ENCODE data around the gene NDUFB10. TPM values are rescaled to one million over a fixed set of nuclear protein-coding genes. Genes with fewer than 3 reads are reported as not detected.

NDUFB10 gene
- total and polyA plus RNA-seq, 9 donors, result 81.5 to 176 (median 106) TPM

GRCh38 chr16:2009791-2010510 lies 50.6 kb downstream of the NDUFB10 start, which contains the start of gene ZNF598:
Gene ZNF598, minus strand, starts transcription at chr16:2009821.
- intact Hi-C loops (cut with DNase I), result no loop called here

More at GRCh38 chr16:2009791-2010510, 50.6 kb downstream of the NDUFB10 start, which contains the start of gene ZNF598:
- WGBS, 3 donors, result 1 to 2% (median 2%) methylated on average over 27 to 52 of the region's 52 CpGs
- Histone ChIP-seq H3K36me3 (no peaks in the 10 kb centered on the region), H3K27me3 (no peaks in the 10 kb centered on the region), H3K27ac (peak within 1 kb of the TSS; percentile 0 to 69), H3K9me3 (no peaks in the 10 kb centered on the region), H3K4me1 (ENCODE audit: insufficient read depth) (peaks cover 21% of the 10 kb centered on the region), H3K4me3 (peak within 1 kb of the TSS; percentile 68)
- TF ChIP-seq CTCF (IDR thresholded peaks at IDR 0.05) (peak in 1 of 3 donors; percentile 23), POLR2A (IDR thresholded peaks at IDR 0.05) (peak; percentile 81), EP300 (IDR thresholded peaks at IDR 0.05) (no peak)
- DNase-seq, result peak; percentile 79 to 90 (median 85)

Small RNA genes within 50 kb of the gene (small RNA-seq; reads per million reads assigned to genes)
- gene AC005363.2 (not detected), gene SNORA10 (not detected), gene SNORA64 (not detected)

Other genes starting within 250 kb of the NDUFB10 start
- 100 to 1,000 TPM in 1 of 7 donors, 10 to 100 TPM in 6; 68.6 to 129 (median 86.8) TPM for gene NME3, start 188.0 kb upstream of the NDUFB10 start, total RNA-seq
- gene NME3, start 188.0 kb upstream of the NDUFB10 start, polyA plus RNA-seq, result 100 to 1,000 TPM in 1 of 2 donors, not detected in 1; 128 TPM
- 10 to 100 TPM in 6 of 7 donors, 1 to 10 TPM in 1; 6.2 to 19.2 (median 16.1) TPM for gene EME2, start 186.7 kb upstream of the NDUFB10 start, total RNA-seq
- 1 to 10 TPM in 1 of 2 donors, under 1 TPM in 1; 0.83 to 4.6 TPM for gene EME2, start 186.7 kb upstream of the NDUFB10 start, polyA plus RNA-seq
- 10 to 100 TPM; 47.5 to 79.4 (median 53.6) TPM for gene MRPS34, start 186.4 kb upstream of the NDUFB10 start, total RNA-seq
- 10 to 100 TPM; 31.8 to 61.4 TPM for gene MRPS34, start 186.4 kb upstream of the NDUFB10 start, polyA plus RNA-seq
- gene SPSB3, start 177.0 kb upstream of the NDUFB10 start, total RNA-seq, result 10 to 100 TPM; 34.9 to 98.5 (median 57.6) TPM
- 100 to 1,000 TPM in 1 of 2 donors, 1 to 10 TPM in 1; 2.4 to 138 TPM for gene SPSB3, start 177.0 kb upstream of the NDUFB10 start, polyA plus RNA-seq
- gene NUBP2, start 176.6 kb upstream of the NDUFB10 start, total RNA-seq, result 10 to 100 TPM; 42.8 to 72.0 (median 52.3) TPM
- 10 to 100 TPM in 1 of 2 donors, under 1 TPM in 1; 0.50 to 76.5 TPM for gene NUBP2, start 176.6 kb upstream of the NDUFB10 start, polyA plus RNA-seq
- 1 to 10 TPM in 2 of 7 donors, under 1 TPM in 5; 0.20 to 1.8 (median 0.47) TPM for gene IGFALS, start 165.8 kb upstream of the NDUFB10 start, total RNA-seq
- gene IGFALS, start 165.8 kb upstream of the NDUFB10 start, polyA plus RNA-seq, result under 1 TPM in 1 of 2 donors, not detected in 1; 0.63 TPM
- 10 to 100 TPM; 22.8 to 70.2 (median 37.0) TPM for gene HAGH, start 132.7 kb upstream of the NDUFB10 start, total RNA-seq
- gene HAGH, start 132.7 kb upstream of the NDUFB10 start, polyA plus RNA-seq, result 10 to 100 TPM in 1 of 2 donors, 1 to 10 TPM in 1; 7.7 to 38.2 TPM
- 10 to 100 TPM; 11.0 to 22.1 (median 16.8) TPM for gene FAHD1, start 132.3 kb upstream of the NDUFB10 start, total RNA-seq
- 10 to 100 TPM; 11.0 to 14.0 TPM for gene FAHD1, start 132.3 kb upstream of the NDUFB10 start, polyA plus RNA-seq
- gene MEIOB, start 87.4 kb upstream of the NDUFB10 start, total RNA-seq, result under 1 TPM in 2 of 7 donors, not detected in 5; 0.23 to 0.24 TPM
- gene MEIOB, start 87.4 kb upstream of the NDUFB10 start, polyA plus RNA-seq, result under 1 TPM; 0.24 to 0.27 TPM
- 1 to 10 TPM in 1 of 7 donors, under 1 TPM in 1, not detected in 5; 0.69 to 1.8 TPM for gene HS3ST6, start 41.1 kb upstream of the NDUFB10 start, total RNA-seq
- not detected for gene HS3ST6, start 41.1 kb upstream of the NDUFB10 start, polyA plus RNA-seq
- 10 to 100 TPM; 12.2 to 27.5 (median 21.9) TPM for gene MSRB1, start 16.3 kb upstream of the NDUFB10 start, total RNA-seq
- gene MSRB1, start 16.3 kb upstream of the NDUFB10 start, polyA plus RNA-seq, result 10 to 100 TPM in 1 of 2 donors, 1 to 10 TPM in 1; 6.7 to 31.1 TPM
- gene RPL3L, start 4.8 kb upstream of the NDUFB10 start, total RNA-seq, result not detected
- gene RPL3L, start 4.8 kb upstream of the NDUFB10 start, polyA plus RNA-seq, result not detected
- 1,000 to 10,000 TPM; 2,694 to 4,021 (median 3,788) TPM for gene RPS2, start 5.3 kb downstream of the NDUFB10 start, total RNA-seq
- 1,000 to 10,000 TPM; 1,606 to 4,743 TPM for gene RPS2, start 5.3 kb downstream of the NDUFB10 start, polyA plus RNA-seq
- under 1 TPM in 1 of 7 donors, not detected in 6; 0.32 TPM for gene RNF151, start 7.3 kb downstream of the NDUFB10 start, total RNA-seq
- not detected for gene RNF151, start 7.3 kb downstream of the NDUFB10 start, polyA plus RNA-seq
- 10 to 100 TPM; 28.9 to 48.0 (median 31.0) TPM for gene TBL3, start 12.5 kb downstream of the NDUFB10 start, total RNA-seq
- gene TBL3, start 12.5 kb downstream of the NDUFB10 start, polyA plus RNA-seq, result 10 to 100 TPM in 1 of 2 donors, 1 to 10 TPM in 1; 2.1 to 40.6 TPM
- 1 to 10 TPM in 1 of 7 donors, under 1 TPM in 3, not detected in 3; 0.36 to 1.3 (median 0.66) TPM for gene NOXO1, start 21.9 kb downstream of the NDUFB10 start, total RNA-seq
- gene NOXO1, start 21.9 kb downstream of the NDUFB10 start, polyA plus RNA-seq, result under 1 TPM in 1 of 2 donors, not detected in 1; 0.48 TPM
- gene GFER, start 24.7 kb downstream of the NDUFB10 start, total RNA-seq, result 10 to 100 TPM; 10.6 to 18.5 (median 14.0) TPM
- 10 to 100 TPM in 1 of 2 donors, 1 to 10 TPM in 1; 6.1 to 16.8 TPM for gene GFER, start 24.7 kb downstream of the NDUFB10 start, polyA plus RNA-seq
- 1 to 10 TPM in 4 of 7 donors, under 1 TPM in 3; 0.50 to 4.0 (median 1.1) TPM for gene SYNGR3, start 30.4 kb downstream of the NDUFB10 start, total RNA-seq
- gene SYNGR3, start 30.4 kb downstream of the NDUFB10 start, polyA plus RNA-seq, result under 1 TPM; 0.42 to 0.75 TPM
- 10 to 100 TPM; 25.8 to 44.5 (median 30.3) TPM for gene ZNF598, start 50.3 kb downstream of the NDUFB10 start, total RNA-seq
- gene ZNF598, start 50.3 kb downstream of the NDUFB10 start, polyA plus RNA-seq, result 10 to 100 TPM in 1 of 2 donors, under 1 TPM in 1; 0.95 to 26.7 TPM
- 1 to 10 TPM in 1 of 7 donors, under 1 TPM in 2, not detected in 4; 0.46 to 1.1 (median 0.78) TPM for gene NPW, start 60.2 kb downstream of the NDUFB10 start, total RNA-seq
- gene NPW, start 60.2 kb downstream of the NDUFB10 start, polyA plus RNA-seq, result under 1 TPM in 1 of 2 donors, not detected in 1; 0.17 TPM
- 100 to 1,000 TPM in 1 of 7 donors, 10 to 100 TPM in 6; 25.0 to 118 (median 78.7) TPM for gene NHERF2, start 67.4 kb downstream of the NDUFB10 start, total RNA-seq
- 100 to 1,000 TPM in 1 of 2 donors, 1 to 10 TPM in 1; 6.3 to 101 TPM for gene NHERF2, start 67.4 kb downstream of the NDUFB10 start, polyA plus RNA-seq
- gene NTHL1, start 88.3 kb downstream of the NDUFB10 start, total RNA-seq, result 10 to 100 TPM; 17.1 to 38.1 (median 23.9) TPM
- 10 to 100 TPM in 1 of 2 donors, 1 to 10 TPM in 1; 1.9 to 27.3 TPM for gene NTHL1, start 88.3 kb downstream of the NDUFB10 start, polyA plus RNA-seq
- gene TSC2, start 88.4 kb downstream of the NDUFB10 start, total RNA-seq, result 100 to 1,000 TPM in 4 of 7 donors, 10 to 100 TPM in 3; 47.0 to 150 (median 131) TPM
- gene TSC2, start 88.4 kb downstream of the NDUFB10 start, polyA plus RNA-seq, result 10 to 100 TPM; 51.7 to 72.1 TPM
- 100 to 1,000 TPM in 6 of 7 donors, 10 to 100 TPM in 1; 78.8 to 203 (median 145) TPM for gene PKD1, start 176.4 kb downstream of the NDUFB10 start, total RNA-seq
- gene PKD1, start 176.4 kb downstream of the NDUFB10 start, polyA plus RNA-seq, result 100 to 1,000 TPM in 1 of 2 donors, 1 to 10 TPM in 1; 8.7 to 113 TPM
- under 1 TPM in 2 of 7 donors, not detected in 5; 0.12 to 0.80 TPM for gene RAB26, start 189.1 kb downstream of the NDUFB10 start, total RNA-seq
- under 1 TPM; 0.19 to 0.50 TPM for gene RAB26, start 189.1 kb downstream of the NDUFB10 start, polyA plus RNA-seq
- 10 to 100 TPM; 20.5 to 68.0 (median 48.0) TPM for gene TRAF7, start 196.2 kb downstream of the NDUFB10 start, total RNA-seq
- gene TRAF7, start 196.2 kb downstream of the NDUFB10 start, polyA plus RNA-seq, result 10 to 100 TPM; 13.3 to 26.3 TPM
- 1 to 10 TPM in 1 of 7 donors, under 1 TPM in 6; 0.10 to 2.4 (median 0.60) TPM for gene CASKIN1, start 237.1 kb downstream of the NDUFB10 start, total RNA-seq
- gene CASKIN1, start 237.1 kb downstream of the NDUFB10 start, polyA plus RNA-seq, result under 1 TPM in 1 of 2 donors, not detected in 1; 0.52 TPM
- gene MLST8, start 245.9 kb downstream of the NDUFB10 start, total RNA-seq, result 10 to 100 TPM; 24.5 to 56.2 (median 28.4) TPM
- gene MLST8, start 245.9 kb downstream of the NDUFB10 start, polyA plus RNA-seq, result 10 to 100 TPM in 1 of 2 donors, 1 to 10 TPM in 1; 7.4 to 42.9 TPM

Measured in ovary (tissue), 9 donors.